Peyer's patch (tissue), 4 donors: Measurements from ENCODE around the gene PHPT1.

Experiments used
- POLR2A ChIP-seq, 2 donors: fragments of 450-650 bp; IDR thresholded peaks; one replicate each; pipeline ENCODE4 v1.5.1; 2017; ENCODE audit warnings: antibody characterized with exemption in 2 of 2, mild to moderate bottlenecking in 2 of 2, moderate library complexity in 2 of 2
- TF ChIP-seq, protein P1 (sequence below), 6 experiments: fragments of 450-650 bp in 4 of 6; fragments of 200-600 bp in 2 of 6; sonication (generic) in 1 of 6; IDR thresholded peaks; one replicate each; pipeline ENCODE4 v1.5.1; 2017 to 2019; ENCODE audit warnings: antibody characterized with exemption in 6 of 6, mild to moderate bottlenecking in 3 of 6, moderate library complexity in 1 of 6

DNA sequence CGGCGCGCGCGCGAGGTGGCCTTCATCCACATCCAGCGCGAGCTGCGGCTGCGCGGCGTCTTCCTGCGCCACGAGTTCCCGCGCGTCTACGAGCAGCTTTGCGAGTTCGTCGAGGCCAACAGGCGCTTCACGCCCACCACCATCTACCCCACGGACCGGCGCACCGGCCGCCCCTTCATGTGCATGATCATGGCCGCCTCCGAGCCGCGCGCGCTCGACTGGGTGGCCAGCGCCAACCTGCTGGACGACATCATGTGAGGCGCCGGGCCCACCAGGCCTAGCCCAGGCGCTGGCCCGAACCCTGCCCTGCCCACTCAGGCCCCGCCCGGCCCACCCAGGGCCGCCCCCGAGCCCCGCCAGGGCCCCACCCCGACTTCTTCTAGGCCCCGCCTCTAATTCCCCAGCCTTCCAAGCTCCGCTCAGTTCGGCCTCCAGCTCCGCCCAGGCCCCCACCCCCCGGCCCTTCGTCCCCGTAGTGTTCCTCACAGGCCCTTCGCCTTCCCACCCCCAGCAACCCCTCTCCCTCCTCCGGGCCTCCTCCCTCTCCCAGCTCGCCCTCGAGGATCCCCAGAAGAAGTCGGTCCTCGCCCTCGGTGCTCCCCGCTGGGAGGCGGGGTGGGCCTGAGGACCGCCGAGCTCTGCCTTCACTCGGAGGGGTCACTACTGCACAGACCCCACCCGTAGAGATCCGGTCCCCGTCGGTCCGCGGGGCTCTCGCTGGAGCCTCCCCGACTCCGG lies 2.0 kb upstream of the PHPT1 start:
- TF ChIP-seq, protein P1, sequence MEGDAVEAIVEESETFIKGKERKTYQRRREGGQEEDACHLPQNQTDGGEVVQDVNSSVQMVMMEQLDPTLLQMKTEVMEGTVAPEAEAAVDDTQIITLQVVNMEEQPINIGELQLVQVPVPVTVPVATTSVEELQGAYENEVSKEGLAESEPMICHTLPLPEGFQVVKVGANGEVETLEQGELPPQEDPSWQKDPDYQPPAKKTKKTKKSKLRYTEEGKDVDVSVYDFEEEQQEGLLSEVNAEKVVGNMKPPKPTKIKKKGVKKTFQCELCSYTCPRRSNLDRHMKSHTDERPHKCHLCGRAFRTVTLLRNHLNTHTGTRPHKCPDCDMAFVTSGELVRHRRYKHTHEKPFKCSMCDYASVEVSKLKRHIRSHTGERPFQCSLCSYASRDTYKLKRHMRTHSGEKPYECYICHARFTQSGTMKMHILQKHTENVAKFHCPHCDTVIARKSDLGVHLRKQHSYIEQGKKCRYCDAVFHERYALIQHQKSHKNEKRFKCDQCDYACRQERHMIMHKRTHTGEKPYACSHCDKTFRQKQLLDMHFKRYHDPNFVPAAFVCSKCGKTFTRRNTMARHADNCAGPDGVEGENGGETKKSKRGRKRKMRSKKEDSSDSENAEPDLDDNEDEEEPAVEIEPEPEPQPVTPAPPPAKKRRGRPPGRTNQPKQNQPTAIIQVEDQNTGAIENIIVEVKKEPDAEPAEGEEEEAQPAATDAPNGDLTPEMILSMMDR (IDR thresholded peaks at IDR 0.05), result no peak
- no peak for TF ChIP-seq POLR2A (IDR thresholded peaks at IDR 0.05)
